Gastrocnemius medialis (tissue), 4 donors: Measurements from ENCODE around the gene SMARCD1. TPM values are rescaled to one million over a fixed set of nuclear protein-coding genes. Genes with fewer than 3 reads are reported as not detected.

Experiments
- ATAC-seq, 2 donors: fragments of 150-250 bp; one replicate each; pipeline ENCODE4 v1.9.1; 2016
- DNase-seq, 2 donors: peaks; one replicate each; pipeline ENCODE4 v3.0.0-alpha.2; 2019
- H3K27ac ChIP-seq, 4 donors: fragments of 200-600 bp; sonication (generic); 1 replicate in 1 of 4; 2 replicates in 3 of 4; pipeline ENCODE4 v1.5.1; 2016 to 2018; ENCODE audit warnings: mild to moderate bottlenecking in 2 of 4, moderate library complexity in 1 of 4
- H3K27me3 ChIP-seq, 3 donors: fragments of 200-600 bp; sonication (generic) in 2 of 3; 1 replicate in 1 of 3; 2 replicates in 2 of 3; pipeline versions ENCODE4 v1.5.1 to v1.6.0; 2016 to 2019; ENCODE audit warnings: mild to moderate bottlenecking in 1 of 3, moderate library complexity in 1 of 3
- H3K36me3 ChIP-seq, 2 donors: fragments of 200-600 bp; sonication (generic) in 1 of 2; one replicate each; pipeline ENCODE4 v1.5.1; 2017 to 2018
- H3K4me1 ChIP-seq, 2 donors: fragments of 200-600 bp; sonication (generic) in 1 of 2; one replicate each; pipeline ENCODE4 v1.5.1; 2016 to 2017; ENCODE audit warnings: mild to moderate bottlenecking in 2 of 2
- H3K4me3 ChIP-seq, 4 donors: fragments of 200-600 bp; sonication (generic) in 3 of 4; 1 replicate in 1 of 4; 2 replicates in 3 of 4; pipeline ENCODE4 v1.5.1; 2016 to 2019; ENCODE audit warnings: mild to moderate bottlenecking in 2 of 4
- H3K9me3 ChIP-seq, 3 donors: fragments of 200-600 bp; sonication (generic) in 2 of 3; 1 replicate in 1 of 3; 2 replicates in 2 of 3; pipeline ENCODE4 v1.5.1; 2016 to 2019
- CTCF ChIP-seq, 5 experiments: fragments of 450-650 bp in 3 of 5; fragments of 200-600 bp in 2 of 5; sonication (generic) in 2 of 5; IDR thresholded peaks in 4 of 5; conservative IDR thresholded peaks in 1 of 5; 1 replicate in 4 of 5; 2 replicates in 1 of 5; pipeline ENCODE4 v1.5.1; 2016 to 2019; ENCODE audit warnings: antibody characterized with exemption in 5 of 5, mild to moderate bottlenecking in 3 of 5, moderate library complexity in 3 of 5
- POLR2A ChIP-seq, 2 donors: fragments of 450-650 bp; IDR thresholded peaks; one replicate each; pipeline ENCODE4 v1.6.1; 2017; ENCODE audit warnings: antibody characterized with exemption in 2 of 2, mild to moderate bottlenecking in 2 of 2, moderate library complexity in 2 of 2
- in situ Hi-C, 4 donors: fragments of 200-750 bp; cut with MboI; loops; one replicate each; pipeline versions ENCODE4 v1.15.0 to v1.8.0; 2017; ENCODE audit warnings: low sequenced_read_pairs in 4 of 4
- intact Hi-C: fragments of 100-400 bp; cut with DNase I; formaldehyde crosslinking; loops from one replicate; pipeline ENCODE4 v1.15.1; 2023; ENCODE audit warnings: low total_unique reads
- total RNA-seq, 4 donors: library from RNA; depleted of rRNA; stranded (reverse); fragments of >200 nt; gene quantifications; one replicate each; pipeline versions ENCODE4 v1.1.0 to v1.2.3, GENCODE V29; 2016

SMARCD1 gene
- total RNA-seq, 4 donors from 2014 or later, result 16.9 to 27.3 (median 20.1) TPM

GRCh38 chr12:50069069-50069468, 16.1 kb upstream of the SMARCD1 start:
- no peaks in the 10 kb centered on the region for H3K27me3 ChIP-seq
- in situ Hi-C loops, result loop anchor here in 1 of 4 donors (5.0 kb wide), 1 partner anchor 97 kb away; the partner anchor contains the start of gene AQP6
- no peaks in the 10 kb centered on the region for H3K4me1 ChIP-seq
- DNase-seq (no peak), ATAC-seq (no peak)
- no peak for TF ChIP-seq POLR2A (IDR thresholded peaks at IDR 0.05)
- TF ChIP-seq CTCF (IDR thresholded peaks at IDR 0.05 in 4 of 5, conservative IDR thresholded peaks at IDR 0.05 in 1 of 5), result no peak
- no peak overlapping the region for H3K27ac ChIP-seq
- H3K36me3 ChIP-seq, result no peaks in the 10 kb centered on the region
- no peak overlapping the region for H3K4me3 ChIP-seq
- H3K9me3 ChIP-seq, result no peaks in the 10 kb centered on the region
- intact Hi-C loops, result no loop called here

GRCh38 chr12:50069539-50069938, 15.6 kb upstream of the SMARCD1 start:
- in situ Hi-C loops (loop anchor here in 1 of 4 donors (5.0 kb wide), 1 partner anchor 97 kb away; the partner anchor contains the start of gene AQP6), intact Hi-C loops (no loop called here)
- DNase-seq (no peak), ATAC-seq (no peak)
- no peaks in the 10 kb centered on the region for H3K9me3 ChIP-seq
- H3K4me1 ChIP-seq, result no peaks in the 10 kb centered on the region
- H3K27me3 ChIP-seq, result no peaks in the 10 kb centered on the region
- H3K4me3 ChIP-seq, result no peak overlapping the region
- no peaks in the 10 kb centered on the region for H3K36me3 ChIP-seq
- no peak overlapping the region for H3K27ac ChIP-seq
- TF ChIP-seq CTCF (IDR thresholded peaks at IDR 0.05 in 4 of 5, conservative IDR thresholded peaks at IDR 0.05 in 1 of 5), result no peak
- TF ChIP-seq POLR2A (IDR thresholded peaks at IDR 0.05), result no peak

GRCh38 chr12:50070314-50071060, 14.7 kb upstream of the SMARCD1 start:
- H3K27ac ChIP-seq, result no peak overlapping the region

GRCh38 chr12:50072198-50072907, 12.8 kb upstream of the SMARCD1 start:
- Histone ChIP-seq H3K9me3 (no peaks in the 10 kb centered on the region), H3K27ac (no peak overlapping the region), H3K27me3 (no peaks in the 10 kb centered on the region), H3K36me3 (no peaks in the 10 kb centered on the region), H3K4me1 (peaks cover 0 to 3% of the 10 kb centered on the region in 2 donors), H3K4me3 (no peak overlapping the region)
- TF ChIP-seq CTCF (IDR thresholded peaks at IDR 0.05 in 4 of 5, conservative IDR thresholded peaks at IDR 0.05 in 1 of 5) (no peak), POLR2A (IDR thresholded peaks at IDR 0.05) (no peak)
- in situ Hi-C loops, result loop anchor here in 3 of 4 donors (5.0 to 10.0 kb wide), 3 partner anchors 102 to 242 kb away; no protein-coding TSS in a partner anchor
- DNase-seq (no peak), ATAC-seq (no peak)
- intact Hi-C loops, result no loop called here

More at GRCh38 chr12:50070314-50071060, 14.7 kb upstream of the SMARCD1 start:
- Histone ChIP-seq H3K36me3 (no peaks in the 10 kb centered on the region), H3K9me3 (no peaks in the 10 kb centered on the region), H3K4me3 (no peak overlapping the region), H3K27me3 (no peaks in the 10 kb centered on the region), H3K4me1 (peaks cover 0 to 2% of the 10 kb centered on the region in 2 donors)
- TF ChIP-seq POLR2A (IDR thresholded peaks at IDR 0.05), result no peak
- peak; percentile 71 to 93 (median 86) for TF ChIP-seq CTCF (IDR thresholded peaks at IDR 0.05 in 4 of 5, conservative IDR thresholded peaks at IDR 0.05 in 1 of 5)
- ATAC-seq (peak; percentile 76 to 86), DNase-seq (peak; percentile 61 to 66)
- in situ Hi-C loops (loop anchor here in 3 of 4 donors (5.0 to 10.0 kb wide), 3 partner anchors 104 to 244 kb away; no protein-coding TSS in a partner anchor), intact Hi-C loops (loop anchor here (1.0 kb wide), 2 partner anchors 31 to 102 kb away; no protein-coding TSS in a partner anchor)
